OCI-LY3 (cell line): ENCODE data around the gene MFSD6.

Experiments used
- CTCF ChIP-seq: fragments of 200-600, 300-600 bp; sonication (generic); IDR thresholded peaks from 2 replicates; pipeline ENCODE4 v1.5.1; 2014; ENCODE audit warnings: antibody characterized with exemption, low read length, low read depth
- EZH2phosphoT487 ChIP-seq: fragments of 200-600 bp; shearing (Covaris generic); IDR thresholded peaks from 2 replicates; pipeline ENCODE4 v1.6.1; 2018; ENCODE audit warnings: antibody characterized with exemption, mixed run types, low read depth

- TF ChIP-seq CTCF (no peak), EZH2phosphoT487 (no peak)
These were observed 9.1 kb downstream of the MFSD6 start for GRCh38 chr2:190417045-190417842.
